Choroid plexus epithelial cell (primary cell): Measurements from ENCODE around the gene MTAP.
A peak's percentile ranks its signal among the peaks of the same experiment; 100 is the strongest.
"Not testable (repeated sequence)": the region's sequence is repeated elsewhere in the genome, so short reads cannot be mapped to it uniquely, and the experiment has no call there.

Experiments used
- DNase-seq: peaks from one replicate; pipeline ENCODE4 v3.0.0-alpha.2; 2010; ENCODE audit warnings: low read depth
- H3K4me3 ChIP-seq: 2 replicates; pipeline ENCODE4 v1.5.1; 2011; ENCODE audit warnings: low read depth, mild to moderate bottlenecking, control low read depth, low read length, moderate library complexity
- TF ChIP-seq, protein P1 (sequence below): conservative IDR thresholded peaks from 2 replicates; pipeline ENCODE4 v1.5.1; 2011; ENCODE audit warnings: low read depth, mild to moderate bottlenecking, control low read depth, inconsistent platforms, low read length, moderate library complexity

MTAP gene

DNA sequence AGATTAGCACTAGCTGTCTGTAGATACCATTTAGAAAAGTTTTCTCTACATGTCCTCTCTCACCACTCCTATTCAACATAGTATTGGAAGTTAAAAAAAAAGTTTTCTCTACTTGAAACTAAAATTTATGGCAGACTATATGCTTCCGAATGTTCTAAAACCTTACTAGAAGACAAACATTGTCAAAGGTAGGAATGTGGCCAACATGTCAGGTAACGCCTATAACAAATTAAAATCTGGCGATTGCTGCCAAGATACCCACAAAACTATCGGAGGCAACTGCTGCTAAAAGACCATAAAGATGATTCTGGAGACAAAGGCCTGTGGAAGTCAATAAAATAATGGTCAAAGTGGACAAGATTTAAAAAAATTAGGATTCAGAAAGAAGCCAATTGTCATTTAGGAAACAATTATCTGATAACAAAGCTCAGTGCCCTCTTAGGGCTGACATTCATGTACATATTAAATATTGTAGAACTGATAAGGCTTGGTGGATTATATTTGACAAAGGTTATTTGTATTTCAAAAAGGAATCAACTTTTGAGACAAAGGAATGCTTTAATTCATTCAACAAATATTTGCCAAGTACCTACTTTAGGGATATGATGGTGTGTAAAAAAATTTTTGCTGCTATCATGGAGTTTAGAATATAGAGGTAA is 139.0 kb downstream of the MTAP start:
- no peak overlapping the region for H3K4me3 ChIP-seq
- DNase-seq = no peak
- TF ChIP-seq, protein P1, sequence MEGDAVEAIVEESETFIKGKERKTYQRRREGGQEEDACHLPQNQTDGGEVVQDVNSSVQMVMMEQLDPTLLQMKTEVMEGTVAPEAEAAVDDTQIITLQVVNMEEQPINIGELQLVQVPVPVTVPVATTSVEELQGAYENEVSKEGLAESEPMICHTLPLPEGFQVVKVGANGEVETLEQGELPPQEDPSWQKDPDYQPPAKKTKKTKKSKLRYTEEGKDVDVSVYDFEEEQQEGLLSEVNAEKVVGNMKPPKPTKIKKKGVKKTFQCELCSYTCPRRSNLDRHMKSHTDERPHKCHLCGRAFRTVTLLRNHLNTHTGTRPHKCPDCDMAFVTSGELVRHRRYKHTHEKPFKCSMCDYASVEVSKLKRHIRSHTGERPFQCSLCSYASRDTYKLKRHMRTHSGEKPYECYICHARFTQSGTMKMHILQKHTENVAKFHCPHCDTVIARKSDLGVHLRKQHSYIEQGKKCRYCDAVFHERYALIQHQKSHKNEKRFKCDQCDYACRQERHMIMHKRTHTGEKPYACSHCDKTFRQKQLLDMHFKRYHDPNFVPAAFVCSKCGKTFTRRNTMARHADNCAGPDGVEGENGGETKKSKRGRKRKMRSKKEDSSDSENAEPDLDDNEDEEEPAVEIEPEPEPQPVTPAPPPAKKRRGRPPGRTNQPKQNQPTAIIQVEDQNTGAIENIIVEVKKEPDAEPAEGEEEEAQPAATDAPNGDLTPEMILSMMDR = no peak

- H3K4me3 ChIP-seq = no peak overlapping the region
- no peak for DNase-seq
- TF ChIP-seq, protein P1 = no peak
These were observed 141.0 kb downstream of the MTAP start for GRCh38 chr9:21943464-21943863.

- no peak for DNase-seq
- H3K4me3 ChIP-seq = no peak overlapping the region
- TF ChIP-seq, protein P1 = no peak
These were observed 143.2 kb downstream of the MTAP start for GRCh38 chr9:21945606-21946005.

GRCh38 chr9:21958833-21959232 is 156.4 kb downstream of the MTAP start:
- TF ChIP-seq, protein P1 = no peak
- H3K4me3 ChIP-seq = no peak overlapping the region
- DNase-seq = no peak

- not testable (repeated sequence) for DNase-seq, H3K4me3 ChIP-seq
These were observed 156.8 kb downstream of the MTAP start for GRCh38 chr9:21959268-21959667.

GRCh38 chr9:21961569-21961968 is 159.1 kb downstream of the MTAP start:
- no peak for DNase-seq
- no peak overlapping the region for H3K4me3 ChIP-seq
- TF ChIP-seq, protein P1 = no peak

DNA sequence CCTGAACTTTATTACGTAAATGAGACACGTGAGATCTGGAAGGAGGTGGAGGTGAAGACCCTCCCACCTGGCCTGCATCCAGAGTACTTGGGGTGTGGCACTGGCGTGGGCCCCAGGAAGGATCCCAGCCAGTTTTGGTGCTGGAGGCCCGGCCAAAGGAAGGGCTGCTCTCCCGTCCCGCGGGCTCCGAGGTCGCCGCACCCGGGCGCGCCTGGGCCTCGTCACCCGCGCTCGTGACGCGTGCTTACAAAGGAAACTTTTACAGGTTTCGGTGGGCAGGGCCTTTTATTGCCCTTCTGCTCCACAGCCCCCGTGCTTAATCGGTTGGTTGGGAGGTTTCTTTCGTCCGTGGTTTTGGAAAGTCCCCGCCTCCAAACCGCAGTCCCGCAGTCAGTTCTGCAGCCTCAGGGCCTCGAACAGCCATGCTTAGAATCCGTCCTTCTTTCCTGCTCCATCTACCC is 162.5 kb downstream of the MTAP start:
- peak overlapping the region; percentile 61 for H3K4me3 ChIP-seq
- TF ChIP-seq, protein P1 = no peak

More for the DNA sequence above, 162.5 kb downstream of the MTAP start:
- DNase-seq = peak; percentile 88
